ENCODE measurements around the gene APOC4. TPM values are rescaled to one million over a fixed set of nuclear protein-coding genes. Genes with fewer than 3 reads are reported as not detected.

APOC4 gene
- total RNA-seq, 2 donors from 2014 or later, result not detected

DNA sequence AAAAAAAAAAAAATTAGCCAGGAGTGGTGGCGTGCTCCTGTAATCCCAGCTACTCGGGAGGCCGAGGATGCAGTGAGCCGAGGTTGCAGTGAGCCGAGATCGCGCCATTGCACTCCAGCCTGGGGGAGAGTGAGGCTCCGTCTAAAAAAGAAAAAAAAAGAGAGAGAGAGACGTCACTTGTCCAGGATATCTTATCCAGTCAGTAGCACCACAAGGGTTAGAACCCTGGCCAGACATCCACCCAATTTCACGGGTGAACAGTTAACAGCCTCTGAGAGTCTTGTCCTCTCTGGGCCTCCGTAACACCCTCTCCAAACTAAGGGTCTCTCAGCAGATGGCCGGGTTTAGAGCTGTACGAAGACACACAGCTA is 12.2 kb downstream of the APOC4 start:
- DNase-seq, result no peak
- H3K27me3 ChIP-seq, result no peaks in the 10 kb centered on the region
- no peaks in the 10 kb centered on the region for H3K36me3 ChIP-seq
- no peaks in the 10 kb centered on the region for H3K9me3 ChIP-seq
- TF ChIP-seq, protein P1, sequence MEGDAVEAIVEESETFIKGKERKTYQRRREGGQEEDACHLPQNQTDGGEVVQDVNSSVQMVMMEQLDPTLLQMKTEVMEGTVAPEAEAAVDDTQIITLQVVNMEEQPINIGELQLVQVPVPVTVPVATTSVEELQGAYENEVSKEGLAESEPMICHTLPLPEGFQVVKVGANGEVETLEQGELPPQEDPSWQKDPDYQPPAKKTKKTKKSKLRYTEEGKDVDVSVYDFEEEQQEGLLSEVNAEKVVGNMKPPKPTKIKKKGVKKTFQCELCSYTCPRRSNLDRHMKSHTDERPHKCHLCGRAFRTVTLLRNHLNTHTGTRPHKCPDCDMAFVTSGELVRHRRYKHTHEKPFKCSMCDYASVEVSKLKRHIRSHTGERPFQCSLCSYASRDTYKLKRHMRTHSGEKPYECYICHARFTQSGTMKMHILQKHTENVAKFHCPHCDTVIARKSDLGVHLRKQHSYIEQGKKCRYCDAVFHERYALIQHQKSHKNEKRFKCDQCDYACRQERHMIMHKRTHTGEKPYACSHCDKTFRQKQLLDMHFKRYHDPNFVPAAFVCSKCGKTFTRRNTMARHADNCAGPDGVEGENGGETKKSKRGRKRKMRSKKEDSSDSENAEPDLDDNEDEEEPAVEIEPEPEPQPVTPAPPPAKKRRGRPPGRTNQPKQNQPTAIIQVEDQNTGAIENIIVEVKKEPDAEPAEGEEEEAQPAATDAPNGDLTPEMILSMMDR (IDR thresholded peaks at IDR 0.05), result no peak
- H3K27ac ChIP-seq, result peak overlapping the region; percentile 95
- H3K4me3 ChIP-seq, result peak overlapping the region; percentile 100
- H3K9ac ChIP-seq (ENCODE audit: low read depth in 2 of 2, low read length in 2 of 2), result peak overlapping the region; percentile 60 to 94
- intact Hi-C loops (cut with DNase I), result no loop called here
- peaks cover 20% of the 10 kb centered on the region for H3K4me1 ChIP-seq

DNA sequence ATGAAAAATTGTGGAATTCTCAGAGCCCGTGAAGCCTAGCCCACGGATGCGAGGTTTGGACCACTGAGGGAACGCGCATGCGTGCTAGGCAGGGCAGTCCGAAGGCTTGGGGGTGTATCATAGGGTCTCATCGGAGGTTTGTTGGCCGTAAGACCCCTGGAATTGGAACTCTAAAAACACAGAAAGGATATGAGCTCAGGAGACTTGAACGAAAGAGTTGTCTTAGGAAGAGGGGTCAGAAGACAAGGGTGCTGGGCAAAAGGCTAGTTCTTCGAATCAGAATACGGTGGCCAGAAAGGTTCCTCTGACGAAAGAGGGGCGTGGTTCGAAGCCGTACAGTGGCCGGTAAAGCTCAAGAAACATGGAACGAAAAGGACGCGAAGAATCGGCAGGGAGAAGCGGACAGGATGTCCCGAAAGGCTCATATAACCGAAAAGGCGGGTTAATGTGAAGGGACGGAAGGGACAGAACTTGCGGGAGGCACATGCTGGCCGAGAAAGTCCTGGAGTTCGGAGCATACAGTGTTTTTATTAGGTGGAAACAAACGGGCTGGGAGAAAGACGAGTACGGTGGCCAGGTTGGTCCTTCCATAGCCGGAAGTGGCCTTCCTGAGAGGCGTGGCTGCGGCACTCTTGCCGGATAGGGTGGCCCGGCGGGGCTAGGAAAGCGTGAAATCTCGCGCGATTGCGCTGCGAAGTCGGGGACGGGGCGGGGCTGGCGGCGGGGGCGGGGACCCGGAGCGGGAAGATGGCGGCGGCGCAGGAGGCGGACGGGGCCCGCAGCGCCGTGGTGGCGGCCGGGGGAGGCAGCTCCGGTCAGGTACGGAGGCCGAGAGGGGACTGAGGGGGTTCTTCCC is 12.8 kb downstream of the APOC4 start, which contains the start of gene CLPTM1:
Gene CLPTM1 (plus strand): TSS at position 732 of the 856 bp plus-strand sequence. CDS start 16 bp downstream, at position 748.
- intact Hi-C loops (cut with DNase I), result no loop called here
- Histone ChIP-seq H3K4me1 (peaks cover 20% of the 10 kb centered on the region), H3K4me3 (peak within 1 kb of the TSS; percentile 100), H3K9ac (ENCODE audit: low read depth in 2 of 2, low read length in 2 of 2) (peak within 1 kb of the TSS; percentile 94 to 95), H3K36me3 (no peaks in the 10 kb centered on the region), H3K9me3 (no peaks in the 10 kb centered on the region), H3K27me3 (no peaks in the 10 kb centered on the region), H3K27ac (peak within 1 kb of the TSS; percentile 95)
- DNase-seq, result peak; percentile 97
- TF ChIP-seq, protein P1 (IDR thresholded peaks at IDR 0.05), result no peak

DNA sequence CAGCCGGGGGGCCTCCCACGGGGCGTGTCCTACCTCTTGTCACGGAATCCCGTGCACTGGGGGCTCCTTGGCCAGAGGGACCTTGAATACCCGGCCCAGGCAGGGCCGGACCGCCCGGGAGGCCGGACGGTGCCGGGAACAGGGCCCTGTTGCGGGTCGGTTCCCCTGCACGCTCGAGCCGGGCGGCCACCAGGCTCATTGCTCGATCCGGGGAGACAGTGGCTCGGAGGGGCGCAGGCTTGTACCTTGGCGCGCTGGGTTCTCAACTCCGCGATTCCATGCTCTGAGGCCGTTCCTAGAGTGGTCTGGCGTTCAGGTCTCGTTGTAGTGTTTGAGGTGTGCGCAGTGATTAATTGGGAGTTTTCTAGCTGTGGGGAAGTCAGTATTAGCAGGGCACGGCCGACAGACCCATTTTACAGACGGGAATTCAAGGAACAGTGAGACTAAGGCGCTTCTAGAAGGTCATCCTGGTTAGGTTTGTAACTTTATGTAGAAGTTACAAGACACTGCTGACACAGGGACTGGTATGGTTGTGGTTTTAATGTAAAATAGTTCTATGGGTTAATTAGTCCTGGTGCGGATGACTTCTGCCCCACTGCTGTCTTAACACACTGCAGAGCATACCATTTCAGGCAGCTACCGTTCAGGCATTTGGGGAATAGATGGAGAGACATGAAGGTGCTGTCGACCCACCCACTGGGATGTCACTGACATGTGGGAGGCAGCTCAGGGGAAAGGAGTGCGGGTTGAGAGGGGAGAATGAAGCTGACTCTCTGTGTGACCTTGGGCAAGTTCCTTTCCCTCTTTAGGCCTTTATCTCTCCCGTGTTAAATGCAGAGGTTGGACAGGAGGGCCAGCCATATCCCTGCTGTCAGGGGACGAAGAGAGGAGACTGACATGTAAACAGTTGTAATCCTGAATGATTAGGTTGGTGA is 13.7 kb downstream of the APOC4 start:
- Histone ChIP-seq H3K36me3 (no peaks in the 10 kb centered on the region), H3K27me3 (no peaks in the 10 kb centered on the region), H3K9me3 (no peaks in the 10 kb centered on the region), H3K27ac (peak overlapping the region; percentile 95), H3K4me1 (peaks cover 20% of the 10 kb centered on the region), H3K4me3 (peak overlapping the region; percentile 100), H3K9ac (ENCODE audit: low read depth in 2 of 2, low read length in 2 of 2) (peak overlapping the region; percentile 94 to 95)
- intact Hi-C loops (cut with DNase I), result no loop called here
- TF ChIP-seq, protein P1 (IDR thresholded peaks at IDR 0.05), result no peak
- DNase-seq, result no peak

DNA sequence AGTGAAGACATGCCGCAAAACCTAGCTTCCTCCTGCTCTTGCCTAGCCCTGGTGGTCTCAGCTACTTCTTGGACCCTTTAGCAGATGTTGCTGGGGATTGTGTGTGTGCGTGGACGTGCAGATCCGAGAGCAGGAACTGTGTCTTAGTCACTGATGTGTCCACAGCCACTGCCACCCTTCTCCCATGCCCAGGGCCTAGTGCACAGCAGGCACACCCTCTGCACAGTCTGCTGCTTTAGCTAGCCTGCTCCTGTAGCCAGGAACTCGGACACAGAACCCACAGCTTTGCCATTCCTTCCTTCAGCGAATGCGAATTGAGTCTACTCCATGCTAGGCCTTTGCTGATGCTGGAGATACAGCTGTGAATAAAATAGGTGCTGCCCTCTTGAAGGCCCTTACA is 15.5 kb downstream of the APOC4 start:
- H3K9ac ChIP-seq (ENCODE audit: low read depth in 2 of 2, low read length in 2 of 2), result no peak overlapping the region
- DNase-seq, result no peak
- TF ChIP-seq, protein P1 (IDR thresholded peaks at IDR 0.05), result no peak
- no peaks in the 10 kb centered on the region for H3K9me3 ChIP-seq
- H3K36me3 ChIP-seq, result no peaks in the 10 kb centered on the region
- H3K4me3 ChIP-seq, result no peak overlapping the region
- peaks cover 20% of the 10 kb centered on the region for H3K4me1 ChIP-seq
- intact Hi-C loops (cut with DNase I), result no loop called here
- no peaks in the 10 kb centered on the region for H3K27me3 ChIP-seq
- H3K27ac ChIP-seq, result no peak overlapping the region

DNA sequence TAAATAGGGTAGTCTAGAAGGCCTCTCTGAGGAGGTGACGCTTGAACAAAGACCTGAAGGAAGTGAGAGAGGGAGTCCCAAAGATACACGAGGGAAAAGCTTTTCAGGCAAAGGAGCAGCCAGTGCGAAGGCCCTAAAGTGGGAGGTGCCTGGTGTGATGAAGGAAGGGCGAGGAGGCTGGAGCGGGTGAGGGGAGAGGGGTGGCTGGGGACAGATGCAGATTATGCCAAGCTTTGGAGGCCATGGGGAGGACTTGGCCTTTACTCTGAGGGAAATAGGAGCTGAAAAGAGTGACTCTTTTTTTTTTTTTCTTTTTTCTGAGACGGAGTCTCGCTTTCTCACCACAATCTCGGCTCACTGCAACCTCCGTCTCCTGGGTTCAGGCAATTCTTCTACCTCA is 16.1 kb downstream of the APOC4 start:
- Histone ChIP-seq H3K36me3 (no peaks in the 10 kb centered on the region), H3K27me3 (no peaks in the 10 kb centered on the region), H3K4me1 (peaks cover 20% of the 10 kb centered on the region), H3K4me3 (no peak overlapping the region), H3K27ac (no peak overlapping the region), H3K9ac (ENCODE audit: low read depth in 2 of 2, low read length in 2 of 2) (no peak overlapping the region), H3K9me3 (no peaks in the 10 kb centered on the region)
- TF ChIP-seq, protein P1 (IDR thresholded peaks at IDR 0.05), result no peak
- intact Hi-C loops (cut with DNase I), result no loop called here
- no peak for DNase-seq

Data from colonic mucosa (tissue), 4 donors.